GM12892 (cell line): ENCODE results near the gene MTG2.

Source experiments
- DNase-seq: peaks from one replicate; pipeline ENCODE4 v3.0.0; 2011; ENCODE audit not compliant: insufficient read length
- FAIRE-seq: peaks from 2 replicates; lab custom pipeline; 2011; peaks lifted over from hg19 to GRCh38; lab: Jason Lieb, UNC
- POLR2A ChIP-seq: IDR thresholded peaks from 2 replicates; pipeline ENCODE4 v1.6.1; 2011; ENCODE audit warnings: low read depth, low read length, control low read depth
- POLR2AphosphoS5 ChIP-seq: IDR thresholded peaks from 2 replicates; pipeline ENCODE4 v1.6.1; 2011; ENCODE audit warnings: low read depth, low read length, control low read depth
- TAF1 ChIP-seq: IDR thresholded peaks from 2 replicates; pipeline ENCODE4 v1.6.1; 2011; ENCODE audit warnings: low read depth, mild to moderate bottlenecking, control low read depth, low read length, borderline replicate concordance

Gene MTG2

GRCh38 chr20:62214067-62214466 is 31.2 kb downstream of the MTG2 start:
- FAIRE-seq (no peak), DNase-seq (no peak)
- TF ChIP-seq POLR2AphosphoS5 (no peak), POLR2A (no peak)

GRCh38 chr20:62215020-62215990 is 32.5 kb downstream of the MTG2 start:
- FAIRE-seq, result no peak
- no peak for DNase-seq

GRCh38 chr20:62215991-62216635 is 33.3 kb downstream of the MTG2 start:
- DNase-seq (no peak), FAIRE-seq (no peak)
- no peak for TF ChIP-seq POLR2A
- TF ChIP-seq TAF1, result no peak
- TF ChIP-seq POLR2AphosphoS5, result no peak

More at GRCh38 chr20:62215020-62215990, 32.5 kb downstream of the MTG2 start:
- no peak for TF ChIP-seq POLR2AphosphoS5

DNA sequence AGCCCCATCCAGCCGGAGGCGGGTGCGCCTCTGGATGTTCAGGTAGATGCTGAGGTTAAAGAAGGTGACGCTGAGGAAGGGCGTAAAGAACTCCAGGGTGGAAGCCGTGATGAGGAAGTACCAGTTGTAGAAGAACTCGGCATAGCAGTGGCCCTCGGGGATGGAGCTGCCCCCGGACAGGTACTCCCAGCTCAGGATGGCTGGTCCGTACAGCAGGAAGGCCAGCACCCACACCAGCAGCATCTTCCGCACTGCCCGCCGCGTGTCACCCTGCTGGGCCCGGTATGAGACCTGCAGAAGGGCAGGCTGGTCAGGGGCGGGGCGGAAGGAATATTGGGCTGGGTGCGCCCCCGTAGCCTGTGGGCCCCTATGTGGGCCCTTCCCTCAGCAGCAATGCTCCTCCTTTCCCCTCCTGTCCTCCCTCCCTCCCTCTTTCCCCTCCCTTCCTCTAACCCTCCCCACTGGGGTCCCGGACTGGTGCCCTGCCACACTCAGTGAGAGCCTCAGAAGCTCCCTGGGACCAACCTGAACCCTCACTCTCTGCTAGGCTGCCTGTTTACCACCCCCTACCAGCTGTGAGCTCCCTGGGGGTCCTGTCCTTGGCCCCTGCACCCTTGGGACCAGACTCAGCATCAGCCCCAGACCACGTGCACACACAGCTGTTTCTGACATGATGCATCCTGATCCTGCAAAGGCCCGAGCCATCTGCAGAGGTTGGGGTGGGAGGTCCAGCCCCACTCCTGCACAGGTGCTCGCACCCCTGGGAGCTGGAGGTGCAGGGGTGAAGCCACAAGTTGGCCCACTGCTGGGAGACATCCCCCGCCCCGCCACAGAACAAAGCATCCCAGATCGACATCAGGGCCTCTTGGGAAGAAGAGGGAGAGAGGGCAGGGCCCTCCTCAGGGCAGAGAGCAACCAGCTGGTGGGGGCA is 34.1 kb downstream of the MTG2 start:
- no peak for FAIRE-seq
- no peak for TF ChIP-seq TAF1
- TF ChIP-seq POLR2AphosphoS5, result no peak
- TF ChIP-seq POLR2A, result no peak
- DNase-seq, result no peak

DNA sequence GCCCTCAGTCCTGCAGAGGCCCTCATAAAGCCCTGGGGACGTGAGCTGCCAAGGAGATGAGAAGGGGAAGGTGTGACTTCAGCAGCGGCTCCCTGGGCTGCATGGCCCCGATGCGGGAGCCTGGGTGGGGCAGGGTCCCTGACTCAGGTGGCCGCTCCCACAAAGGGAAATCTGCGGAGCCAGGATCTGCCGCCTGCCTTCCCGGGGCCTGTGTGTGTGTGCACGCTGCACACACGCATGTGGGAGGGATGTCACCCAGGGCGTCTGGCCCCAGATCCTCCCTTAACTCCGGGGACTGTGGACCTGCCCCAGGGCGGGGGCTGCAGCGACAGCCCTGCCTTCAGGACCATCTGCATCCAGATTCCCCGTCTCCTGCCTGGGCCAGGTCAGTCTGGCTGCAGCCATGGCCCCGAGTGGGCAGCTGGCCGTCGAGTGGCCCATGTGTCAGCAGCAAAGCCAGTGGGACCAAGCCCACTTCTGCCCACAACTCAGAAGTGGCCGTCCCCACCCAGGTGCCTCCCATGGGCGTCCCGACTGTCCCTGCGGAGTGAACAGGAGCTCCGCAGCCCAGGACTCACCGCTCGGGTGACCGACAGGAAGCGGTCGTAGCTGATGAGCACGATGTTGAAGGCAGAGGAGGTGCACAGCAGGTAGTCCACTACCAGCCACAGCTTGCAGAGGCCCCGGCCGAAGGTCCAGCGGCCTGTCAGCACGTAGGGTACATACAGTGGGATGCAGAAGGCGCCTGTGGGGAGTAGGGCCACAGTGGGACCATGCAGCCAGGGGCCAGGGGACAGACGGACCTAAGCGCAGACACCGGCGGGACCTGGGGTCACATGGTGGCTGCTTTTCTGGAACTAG is 35.3 kb downstream of the MTG2 start:
- no peak for DNase-seq
- FAIRE-seq, result no peak
- TF ChIP-seq POLR2A (no peak), TAF1 (no peak), POLR2AphosphoS5 (no peak)

DNA sequence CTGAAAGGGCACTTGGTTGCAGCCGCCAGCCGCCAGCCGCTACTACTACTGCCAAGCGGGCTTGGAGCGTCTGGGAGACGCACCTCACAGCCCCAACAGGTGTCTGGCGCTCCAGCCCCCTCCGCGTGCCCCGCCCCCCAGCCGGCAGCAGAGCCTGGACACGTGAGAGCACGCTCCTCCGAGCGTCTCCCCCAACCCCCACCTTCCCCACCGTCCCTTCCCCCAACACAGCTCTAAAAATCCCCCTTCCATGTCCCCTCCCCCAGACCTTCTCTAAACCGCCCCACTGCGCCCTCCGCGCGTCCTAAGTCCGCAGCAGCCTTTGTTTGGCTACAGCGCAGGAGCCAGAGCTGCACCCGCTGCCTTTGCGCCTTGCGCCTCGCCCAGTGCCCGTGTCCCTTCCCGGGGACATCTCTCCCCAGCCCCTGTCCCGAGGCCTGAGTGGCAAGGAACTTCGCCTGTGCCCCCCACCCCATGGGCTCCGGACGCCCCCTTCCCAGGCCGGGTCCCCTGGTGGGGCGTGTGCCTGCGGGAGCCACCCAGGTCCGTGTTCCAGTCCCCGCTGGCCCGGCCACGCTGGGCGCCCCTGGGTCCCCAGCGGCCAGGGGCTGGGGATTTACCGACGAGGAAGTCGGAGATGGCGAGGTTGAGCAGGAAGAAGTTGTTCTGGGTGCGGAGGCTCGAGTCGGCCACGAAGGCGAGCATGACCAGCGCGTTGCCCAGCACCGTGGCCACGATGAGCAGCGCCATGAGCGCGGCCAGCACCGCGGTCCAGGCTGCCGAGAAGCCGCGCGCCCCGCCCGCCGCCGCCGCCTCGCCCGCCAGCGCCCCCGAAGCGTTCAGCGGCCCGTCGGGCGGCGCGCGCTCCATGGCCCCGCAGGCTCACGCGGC is 36.5 kb downstream of the MTG2 start:
- DNase-seq (no peak), FAIRE-seq (no peak)
- TF ChIP-seq POLR2AphosphoS5, result no peak
- no peak for TF ChIP-seq POLR2A
- TF ChIP-seq TAF1, result no peak

- peak; percentile 81 for DNase-seq
- no peak for FAIRE-seq
- no peak for TF ChIP-seq POLR2A
- TF ChIP-seq TAF1, result no peak
- TF ChIP-seq POLR2AphosphoS5, result no peak
Observed at GRCh38 chr20:62219992-62220665, 37.3 kb downstream of the MTG2 start, which contains the start of gene HRH3. Gene HRH3 (minus strand): TSS chr20:62220278. CDS start chr20:62219970, 308 bp downstream.

- DNase-seq (no peak), FAIRE-seq (no peak)
- TF ChIP-seq POLR2A (no peak), POLR2AphosphoS5 (no peak), TAF1 (no peak)
Observed at GRCh38 chr20:62220666-62221568, 38.1 kb downstream of the MTG2 start.
